Measurements from ENCODE around the gene GSE1. TPM values are rescaled to one million over a fixed set of nuclear protein-coding genes. Genes with fewer than 3 reads are reported as not detected.

Gene GSE1
- total RNA-seq, 1 experiment from 2014 or later: 42.7 TPM

DNA sequence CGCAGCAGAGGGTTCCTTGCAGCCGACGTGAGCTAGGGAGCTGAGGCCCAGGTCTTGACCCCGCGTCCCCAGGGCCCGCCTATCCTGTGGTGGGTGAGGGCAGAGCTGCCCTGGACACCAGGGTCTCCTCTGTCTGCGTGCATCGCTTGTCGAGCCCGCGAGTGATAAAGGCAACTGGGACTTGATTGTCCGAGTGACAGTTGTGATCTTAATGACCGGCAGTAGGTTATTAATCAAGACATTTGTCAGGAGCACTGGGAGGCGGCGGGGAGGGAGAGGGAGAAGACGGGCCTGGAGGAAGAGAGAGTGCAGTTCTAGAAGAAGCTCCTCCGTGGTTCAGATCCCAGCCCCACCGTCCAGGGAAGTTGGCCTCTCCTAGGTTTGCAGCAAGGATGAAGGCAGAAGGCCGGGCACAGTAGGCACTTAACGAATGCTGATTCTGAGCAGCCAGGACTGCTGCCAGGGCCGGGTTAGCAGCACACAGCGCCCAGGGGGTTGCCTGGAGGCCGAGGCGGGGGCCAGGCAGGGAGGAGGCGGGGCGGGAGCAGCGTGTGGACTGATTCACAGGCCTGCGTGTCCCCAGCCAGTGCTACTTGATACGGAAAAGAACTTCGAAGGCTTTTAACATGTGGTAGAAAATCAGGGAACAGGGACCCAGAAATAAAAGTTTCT is 11.3 kb upstream of the GSE1 start:
- Histone ChIP-seq H3K4me3 (no peak overlapping the region), H3K9me3 (replicated peaks) (no peaks in the 10 kb centered on the region; the same call in 1 of the 2 replicates), H3K27me3 (replicated peaks) (no peaks in the 10 kb centered on the region), H3K36me3 (peaks cover 3% of the 10 kb centered on the region; the same call in 1 of the 2 replicates), H3K27ac (no peak overlapping the region), H3K4me1 (replicated peaks) (peaks cover 32% of the 10 kb centered on the region)
- no peak for DNase-seq (ENCODE audit: low read depth in 1 of 2, low spot score in 2 of 2)

GRCh38 chr16:85602402-85603202 is 10.5 kb upstream of the GSE1 start:
- no peak for DNase-seq (ENCODE audit: low read depth in 1 of 2, low spot score in 2 of 2)
- no peaks in the 10 kb centered on the region for H3K27me3 ChIP-seq (replicated peaks)
- no peak overlapping the region for H3K27ac ChIP-seq
- no peak overlapping the region for H3K4me3 ChIP-seq
- peaks cover 3% of the 10 kb centered on the region; the same call in 1 of the 2 replicates for H3K36me3 ChIP-seq
- H3K9me3 ChIP-seq (replicated peaks): no peaks in the 10 kb centered on the region; the same call in 1 of the 2 replicates
- peaks cover 38% of the 10 kb centered on the region for H3K4me1 ChIP-seq (replicated peaks)

- H3K9me3 ChIP-seq (replicated peaks): no peaks in the 10 kb centered on the region; the same call in 1 of the 2 replicates
- no peak overlapping the region for H3K4me3 ChIP-seq
- H3K27ac ChIP-seq: no peak overlapping the region
- H3K27me3 ChIP-seq (replicated peaks): no peaks in the 10 kb centered on the region
- no peak for DNase-seq (ENCODE audit: low read depth in 1 of 2, low spot score in 2 of 2)
- H3K4me1 ChIP-seq (replicated peaks): peaks cover 39% of the 10 kb centered on the region
- peaks cover 3% of the 10 kb centered on the region; the same call in 1 of the 2 replicates for H3K36me3 ChIP-seq
These were observed 9.8 kb upstream of the GSE1 start for GRCh38 chr16:85603203-85603755.

DNA sequence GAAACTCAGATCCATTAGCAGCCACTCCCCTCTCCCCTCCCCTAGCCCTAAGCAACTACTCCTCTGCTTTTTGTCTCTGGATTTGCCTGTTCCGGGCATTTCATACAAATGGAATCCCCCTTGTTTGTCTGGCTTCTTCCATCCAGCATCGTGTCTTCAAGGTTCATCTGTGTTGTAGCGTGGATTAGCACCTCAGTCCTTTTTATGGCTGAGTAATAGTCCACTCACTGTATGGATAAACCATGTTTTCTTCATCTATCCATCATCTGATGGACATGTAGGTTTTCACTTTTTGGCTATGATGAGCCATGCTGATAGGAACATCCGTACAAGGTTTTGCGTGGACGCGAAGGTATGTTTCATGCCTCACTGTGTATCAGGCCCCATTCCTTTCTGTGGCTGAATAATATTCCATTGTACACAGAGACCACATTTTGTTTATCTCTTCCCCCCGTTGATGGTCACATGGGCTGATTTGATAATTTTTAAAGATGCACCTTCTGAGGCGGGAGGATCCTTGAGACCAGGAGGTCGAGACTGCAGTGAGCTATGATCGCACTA is 8.9 kb upstream of the GSE1 start:
- H3K4me1 ChIP-seq (replicated peaks): peaks cover 32% of the 10 kb centered on the region
- H3K4me3 ChIP-seq: no peak overlapping the region
- H3K27ac ChIP-seq: no peak overlapping the region
- peaks cover 3% of the 10 kb centered on the region; the same call in 1 of the 2 replicates for H3K36me3 ChIP-seq
- DNase-seq (ENCODE audit: low read depth in 1 of 2, low spot score in 2 of 2): no peak
- H3K9me3 ChIP-seq (replicated peaks): no peaks in the 10 kb centered on the region; the same call in 1 of the 2 replicates
- no peaks in the 10 kb centered on the region for H3K27me3 ChIP-seq (replicated peaks)

DNA sequence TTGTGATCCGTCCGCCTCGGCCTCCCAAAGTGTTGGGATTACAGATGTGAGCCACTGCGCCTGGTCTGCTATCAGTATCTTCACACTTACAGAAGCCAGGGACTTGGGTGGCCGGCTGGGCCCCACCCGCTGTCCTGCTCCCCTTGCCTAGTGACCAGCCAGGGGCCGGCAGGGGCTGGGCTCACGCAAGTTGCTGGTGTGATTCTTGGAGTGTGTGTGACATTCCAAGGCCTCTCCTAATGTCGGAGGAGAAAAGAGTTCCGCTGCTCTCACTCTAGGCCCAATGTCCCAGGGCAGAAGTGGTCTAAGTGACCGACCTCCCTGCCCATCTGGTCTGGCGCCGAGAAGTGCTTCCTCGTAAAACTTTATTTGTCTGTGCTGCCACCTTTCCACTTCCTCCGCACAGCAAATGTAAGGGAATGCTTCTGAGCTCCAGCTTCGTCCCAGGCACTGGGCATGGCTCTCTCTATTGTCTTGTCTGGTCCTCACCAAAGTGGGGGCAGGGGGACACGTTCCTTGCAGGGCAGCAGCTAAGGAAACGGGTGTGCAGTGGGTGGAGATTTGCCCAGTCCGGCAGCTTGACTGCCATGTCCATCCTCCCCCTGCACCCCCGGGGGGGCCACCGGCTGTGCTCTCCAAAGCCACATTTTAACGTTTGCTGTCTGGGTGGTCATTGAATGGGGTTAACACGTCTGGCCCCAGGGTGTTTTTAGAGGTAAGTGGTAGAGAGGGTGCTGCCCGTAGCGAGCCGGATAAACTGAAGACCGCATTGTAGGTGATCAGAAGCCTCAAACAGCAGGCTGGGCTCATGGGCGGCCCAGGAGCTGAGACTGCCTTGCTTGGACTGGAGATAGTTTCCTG is 7.8 kb upstream of the GSE1 start:
- H3K36me3 ChIP-seq: peaks cover 3% of the 10 kb centered on the region; the same call in 1 of the 2 replicates
- H3K4me3 ChIP-seq: no peak overlapping the region
- H3K27ac ChIP-seq: peak overlapping the region; percentile 32
- H3K9me3 ChIP-seq (replicated peaks): no peaks in the 10 kb centered on the region; the same call in 1 of the 2 replicates
- no peaks in the 10 kb centered on the region for H3K27me3 ChIP-seq (replicated peaks)
- peaks cover 40% of the 10 kb centered on the region for H3K4me1 ChIP-seq (replicated peaks)
- DNase-seq (ENCODE audit: low read depth in 1 of 2, low spot score in 2 of 2): peak; percentile 95 to 97

- Histone ChIP-seq H3K4me3 (no peak overlapping the region), H3K4me1 (replicated peaks) (peaks cover 48% of the 10 kb centered on the region), H3K36me3 (peaks cover 3% of the 10 kb centered on the region; the same call in 1 of the 2 replicates), H3K27me3 (replicated peaks) (no peaks in the 10 kb centered on the region), H3K27ac (no peak overlapping the region), H3K9me3 (replicated peaks) (no peaks in the 10 kb centered on the region; the same call in 1 of the 2 replicates)
- no peak for DNase-seq (ENCODE audit: low read depth in 1 of 2, low spot score in 2 of 2)
These were observed 6.9 kb upstream of the GSE1 start for GRCh38 chr16:85605912-85606841.

- no peak overlapping the region for H3K4me3 ChIP-seq
- H3K4me1 ChIP-seq (replicated peaks): peaks cover 52% of the 10 kb centered on the region
- H3K27ac ChIP-seq: no peak overlapping the region
- H3K9me3 ChIP-seq (replicated peaks): no peaks in the 10 kb centered on the region; the same call in 1 of the 2 replicates
- peaks cover 3% of the 10 kb centered on the region; the same call in 1 of the 2 replicates for H3K36me3 ChIP-seq
- DNase-seq (ENCODE audit: low read depth in 1 of 2, low spot score in 2 of 2): no peak
- H3K27me3 ChIP-seq (replicated peaks): no peaks in the 10 kb centered on the region
These were observed 6.2 kb upstream of the GSE1 start for GRCh38 chr16:85606904-85607303.

GRCh38 chr16:85607321-85607765 is 5.8 kb upstream of the GSE1 start:
- H3K4me3 ChIP-seq: no peak overlapping the region
- H3K27me3 ChIP-seq (replicated peaks): no peaks in the 10 kb centered on the region
- H3K36me3 ChIP-seq: peaks cover 3% of the 10 kb centered on the region; the same call in 1 of the 2 replicates
- peaks cover 54% of the 10 kb centered on the region for H3K4me1 ChIP-seq (replicated peaks)
- no peak for DNase-seq (ENCODE audit: low read depth in 1 of 2, low spot score in 2 of 2)
- H3K27ac ChIP-seq: no peak overlapping the region
- H3K9me3 ChIP-seq (replicated peaks): no peaks in the 10 kb centered on the region; the same call in 1 of the 2 replicates

GRCh38 chr16:85607796-85608514 is 5.2 kb upstream of the GSE1 start:
- Histone ChIP-seq H3K4me1 (replicated peaks) (peaks cover 60% of the 10 kb centered on the region), H3K36me3 (peaks cover 3% of the 10 kb centered on the region; the same call in 1 of the 2 replicates), H3K9me3 (replicated peaks) (no peaks in the 10 kb centered on the region; the same call in 1 of the 2 replicates), H3K27me3 (replicated peaks) (no peaks in the 10 kb centered on the region), H3K4me3 (no peak overlapping the region), H3K27ac (no peak overlapping the region)
- DNase-seq (ENCODE audit: low read depth in 1 of 2, low spot score in 2 of 2): no peak

- H3K27me3 ChIP-seq (replicated peaks): no peaks in the 10 kb centered on the region
- peaks cover 65% of the 10 kb centered on the region for H3K4me1 ChIP-seq (replicated peaks)
- H3K9me3 ChIP-seq (replicated peaks): no peaks in the 10 kb centered on the region; the same call in 1 of the 2 replicates
- H3K4me3 ChIP-seq: no peak overlapping the region
- H3K27ac ChIP-seq: no peak overlapping the region
- no peak for DNase-seq (ENCODE audit: low read depth in 1 of 2, low spot score in 2 of 2)
- H3K36me3 ChIP-seq: peaks cover 3% of the 10 kb centered on the region; the same call in 1 of the 2 replicates
These were observed 4.6 kb upstream of the GSE1 start for GRCh38 chr16:85608515-85608885.

- no peak overlapping the region for H3K27ac ChIP-seq
- no peak overlapping the region for H3K4me3 ChIP-seq
- peaks cover 65% of the 10 kb centered on the region for H3K4me1 ChIP-seq (replicated peaks)
- H3K27me3 ChIP-seq (replicated peaks): no peaks in the 10 kb centered on the region
- no peaks in the 10 kb centered on the region; the same call in 1 of the 2 replicates for H3K9me3 ChIP-seq (replicated peaks)
- no peak for DNase-seq (ENCODE audit: low read depth in 1 of 2, low spot score in 2 of 2)
- H3K36me3 ChIP-seq: peaks cover 3% of the 10 kb centered on the region; the same call in 1 of the 2 replicates
These were observed 4.2 kb upstream of the GSE1 start for GRCh38 chr16:85608887-85609286.

Measured in SJSA1 (cell line).